Measurements from ENCODE around the gene CUX1.
"Not testable (repeated sequence)": the region's sequence is repeated elsewhere in the genome, so short reads cannot be mapped to it uniquely, and the experiment has no call there.

CUX1 gene

GRCh38 chr7:102050864-102051460, 233.5 kb downstream of the CUX1 start:
- no peak for FAIRE-seq

GRCh38 chr7:102051736-102052135, 234.3 kb downstream of the CUX1 start:
- DNase-seq (ENCODE audit: insufficient read length, low spot score); FAIRE-seq: not testable (repeated sequence)

More at GRCh38 chr7:102050864-102051460, 233.5 kb downstream of the CUX1 start:
- no peak for DNase-seq (ENCODE audit: insufficient read length, low spot score)
- TF ChIP-seq POU2F2 (IDR thresholded peaks at IDR 0.05; ENCODE audit: low read depth, low read length), result no peak
- no peak for TF ChIP-seq POLR2AphosphoS5 (IDR thresholded peaks at IDR 0.05; ENCODE audit: low read depth, low read length)
- no peak for TF ChIP-seq TAF1 (IDR thresholded peaks at IDR 0.05; ENCODE audit: low read depth, low read length)
- no peak for TF ChIP-seq POLR2A (IDR thresholded peaks at IDR 0.05; ENCODE audit: low read depth, low read length)
- no peak for TF ChIP-seq SPI1 (IDR thresholded peaks at IDR 0.05; ENCODE audit: low read depth, low read length)
- TF ChIP-seq PAX5 (IDR thresholded peaks at IDR 0.05; ENCODE audit: insufficient read depth, low read length, severe bottlenecking), result no peak

GRCh38 chr7:102054158-102054557, 236.7 kb downstream of the CUX1 start:
- no peak for FAIRE-seq

GRCh38 chr7:102055181-102055976, 238.0 kb downstream of the CUX1 start:
- no peak for DNase-seq (ENCODE audit: insufficient read length, low spot score)
- no peak for TF ChIP-seq SPI1 (IDR thresholded peaks at IDR 0.05; ENCODE audit: low read depth, low read length)
- TF ChIP-seq POLR2AphosphoS5 (IDR thresholded peaks at IDR 0.05; ENCODE audit: low read depth, low read length), result no peak
- TF ChIP-seq TAF1 (IDR thresholded peaks at IDR 0.05; ENCODE audit: low read depth, low read length), result no peak
- TF ChIP-seq PAX5 (IDR thresholded peaks at IDR 0.05; ENCODE audit: insufficient read depth, low read length, severe bottlenecking), result no peak
- no peak for TF ChIP-seq POLR2A (IDR thresholded peaks at IDR 0.05; ENCODE audit: low read depth, low read length)
- no peak for TF ChIP-seq POU2F2 (IDR thresholded peaks at IDR 0.05; ENCODE audit: low read depth, low read length)
- FAIRE-seq, result no peak

More at GRCh38 chr7:102054158-102054557, 236.7 kb downstream of the CUX1 start:
- no peak for DNase-seq (ENCODE audit: insufficient read length, low spot score)
- no peak for TF ChIP-seq POLR2A (IDR thresholded peaks at IDR 0.05; ENCODE audit: low read depth, low read length)
- no peak for TF ChIP-seq POLR2AphosphoS5 (IDR thresholded peaks at IDR 0.05; ENCODE audit: low read depth, low read length)
- no peak for TF ChIP-seq SPI1 (IDR thresholded peaks at IDR 0.05; ENCODE audit: low read depth, low read length)
- TF ChIP-seq PAX5 (IDR thresholded peaks at IDR 0.05; ENCODE audit: insufficient read depth, low read length, severe bottlenecking), result no peak
- TF ChIP-seq POU2F2 (IDR thresholded peaks at IDR 0.05; ENCODE audit: low read depth, low read length), result no peak
- TF ChIP-seq TAF1 (IDR thresholded peaks at IDR 0.05; ENCODE audit: low read depth, low read length), result no peak

- no peak for FAIRE-seq
- TF ChIP-seq TAF1 (IDR thresholded peaks at IDR 0.05; ENCODE audit: low read depth, low read length) (no peak), PAX5 (IDR thresholded peaks at IDR 0.05; ENCODE audit: insufficient read depth, low read length, severe bottlenecking) (no peak), POLR2AphosphoS5 (IDR thresholded peaks at IDR 0.05; ENCODE audit: low read depth, low read length) (no peak), POU2F2 (IDR thresholded peaks at IDR 0.05; ENCODE audit: low read depth, low read length) (no peak), POLR2A (IDR thresholded peaks at IDR 0.05; ENCODE audit: low read depth, low read length) (no peak), SPI1 (IDR thresholded peaks at IDR 0.05; ENCODE audit: low read depth, low read length) (no peak)
Measured at GRCh38 chr7:102059524-102059923, 242.1 kb downstream of the CUX1 start.

GRCh38 chr7:102061354-102061945, 244.0 kb downstream of the CUX1 start:
- DNase-seq (ENCODE audit: insufficient read length, low spot score) (no peak), FAIRE-seq (no peak)
- TF ChIP-seq TAF1 (IDR thresholded peaks at IDR 0.05; ENCODE audit: low read depth, low read length) (no peak), POU2F2 (IDR thresholded peaks at IDR 0.05; ENCODE audit: low read depth, low read length) (no peak), POLR2A (IDR thresholded peaks at IDR 0.05; ENCODE audit: low read depth, low read length) (no peak), PAX5 (IDR thresholded peaks at IDR 0.05; ENCODE audit: insufficient read depth, low read length, severe bottlenecking) (no peak), POLR2AphosphoS5 (IDR thresholded peaks at IDR 0.05; ENCODE audit: low read depth, low read length) (no peak)

More at GRCh38 chr7:102059524-102059923, 242.1 kb downstream of the CUX1 start:
- DNase-seq (ENCODE audit: insufficient read length, low spot score), result no peak

- peak; percentile 62 for DNase-seq (ENCODE audit: insufficient read length, low spot score)
- peak; percentile 82 for FAIRE-seq
Measured at GRCh38 chr7:102061981-102062390, 244.6 kb downstream of the CUX1 start.

GRCh38 chr7:102063690-102064180, 246.3 kb downstream of the CUX1 start:
- DNase-seq (ENCODE audit: insufficient read length, low spot score) (no peak), FAIRE-seq (no peak)
- no peak for TF ChIP-seq POLR2A (IDR thresholded peaks at IDR 0.05; ENCODE audit: low read depth, low read length)
- TF ChIP-seq TAF1 (IDR thresholded peaks at IDR 0.05; ENCODE audit: low read depth, low read length), result no peak
- no peak for TF ChIP-seq PAX5 (IDR thresholded peaks at IDR 0.05; ENCODE audit: insufficient read depth, low read length, severe bottlenecking)
- no peak for TF ChIP-seq POU2F2 (IDR thresholded peaks at IDR 0.05; ENCODE audit: low read depth, low read length)
- no peak for TF ChIP-seq POLR2AphosphoS5 (IDR thresholded peaks at IDR 0.05; ENCODE audit: low read depth, low read length)
- TF ChIP-seq SPI1 (IDR thresholded peaks at IDR 0.05; ENCODE audit: low read depth, low read length), result no peak

More at GRCh38 chr7:102061981-102062390, 244.6 kb downstream of the CUX1 start:
- TF ChIP-seq POLR2AphosphoS5 (IDR thresholded peaks at IDR 0.05; ENCODE audit: low read depth, low read length) (no peak), POU2F2 (IDR thresholded peaks at IDR 0.05; ENCODE audit: low read depth, low read length) (peak; percentile 46; the same call in 1 of the 2 replicates), PAX5 (IDR thresholded peaks at IDR 0.05; ENCODE audit: insufficient read depth, low read length, severe bottlenecking) (peak; percentile 100), TAF1 (IDR thresholded peaks at IDR 0.05; ENCODE audit: low read depth, low read length) (no peak), SPI1 (IDR thresholded peaks at IDR 0.05; ENCODE audit: low read depth, low read length) (0 out of 2 replicates have a peak, but pooled peaks have one; percentile 17), POLR2A (IDR thresholded peaks at IDR 0.05; ENCODE audit: low read depth, low read length) (no peak; the same call in 1 of the 2 replicates)

All from GM12891 (cell line).